Gastroesophageal sphincter (tissue), 4 donors: ENCODE results near the gene UNC5A. TPM values are rescaled to one million over a fixed set of nuclear protein-coding genes. Genes with fewer than 3 reads are reported as not detected.

ENCODE experiments used
- ATAC-seq: fragments of 150-250 bp; one replicate; pipeline ENCODE4 v1.9.1; 2016; ENCODE audit warnings: mild to moderate bottlenecking, moderate library complexity
- H3K27ac ChIP-seq, 4 donors: fragments of 200-600 bp; sonication (generic) in 3 of 4; 1 replicate in 3 of 4; 2 replicates in 1 of 4; pipeline ENCODE4 v1.5.1; 2016 to 2019
- H3K27me3 ChIP-seq: fragments of 200-600 bp; sonication (generic); one replicate; pipeline ENCODE4 v1.5.1; 2019
- H3K36me3 ChIP-seq, 2 donors: fragments of 200-600 bp; sonication (generic); one replicate each; pipeline ENCODE4 v1.5.1; 2019; ENCODE audit warnings: control low read depth in 1 of 2
- H3K4me1 ChIP-seq, 3 donors: fragments of 200-600 bp; sonication (generic); 1 replicate in 2 of 3; 2 replicates in 1 of 3; pipeline ENCODE4 v1.5.1; 2016 to 2019; ENCODE audit warnings: control low read depth in 2 of 3
- H3K4me3 ChIP-seq, 2 donors: fragments of 200-600 bp; sonication (generic); one replicate each; pipeline ENCODE4 v1.5.1; 2019; ENCODE audit warnings: mild to moderate bottlenecking in 1 of 2, moderate library complexity in 1 of 2
- H3K9me3 ChIP-seq, 3 donors: fragments of 200-600 bp; sonication (generic); one replicate each; pipeline ENCODE4 v1.5.1; 2017 to 2019; ENCODE audit warnings: control low read depth in 2 of 3
- EP300 ChIP-seq: sonication (generic); formaldehyde crosslinking; IDR thresholded peaks from one replicate; pipeline ENCODE4 v1.6.1; 2017; ENCODE audit warnings: antibody characterized with exemption, mild to moderate bottlenecking
- POLR2A ChIP-seq, 2 donors: fragments of 450-650 bp; IDR thresholded peaks; one replicate each; pipeline ENCODE4 v1.6.1; 2017; ENCODE audit warnings: antibody characterized with exemption in 2 of 2, mild to moderate bottlenecking in 2 of 2, moderate library complexity in 1 of 2
- POLR2AphosphoS5 ChIP-seq: sonication (generic); formaldehyde crosslinking; IDR thresholded peaks from one replicate; pipeline ENCODE4 v1.6.1; 2017; ENCODE audit warnings: antibody characterized with exemption
- WGBS, 2 donors: methylation state at CpG; one replicate each; pipeline ENCODE4 v1.1.5; 2018; ENCODE audit warnings: low coverage in 1 of 2; 5-methylcytosine and 5-hydroxymethylcytosine counted together
- total RNA-seq, 4 donors: library from RNA; depleted of rRNA; stranded (reverse); fragments of >200 nt; gene quantifications; one replicate each; pipeline ENCODE4 v1.1.0, GENCODE V29; 2016
- TF ChIP-seq, protein P1 (sequence below), 4 experiments: fragments of 200-600 bp in 2 of 4; fragments of 450-650 bp in 2 of 4; sonication (generic) in 1 of 4; IDR thresholded peaks; one replicate each; pipeline ENCODE4 v1.5.1; 2017 to 2019; ENCODE audit warnings: antibody characterized with exemption in 4 of 4, mild to moderate bottlenecking in 2 of 4, moderate library complexity in 2 of 4

The UNC5A gene
- total RNA-seq, 4 donors from 2014 or later, result 0.27 TPM; not detected in 3

- 76 to 84% methylated on average over 6 to 7 of the region's 7 CpGs for WGBS, 2 donors
- H3K4me1 ChIP-seq, result peaks cover 0 to 16% (median 4%) of the 10 kb centered on the region in 3 donors
- no peak for ATAC-seq
- H3K27ac ChIP-seq, result no peak overlapping the region
- H3K9me3 ChIP-seq, result no peaks in the 10 kb centered on the region
- H3K4me3 ChIP-seq, result no peak overlapping the region
- TF ChIP-seq EP300 (no peak), POLR2AphosphoS5 (no peak), POLR2A (IDR thresholded peaks at IDR 0.05) (no peak)
- TF ChIP-seq, protein P1, sequence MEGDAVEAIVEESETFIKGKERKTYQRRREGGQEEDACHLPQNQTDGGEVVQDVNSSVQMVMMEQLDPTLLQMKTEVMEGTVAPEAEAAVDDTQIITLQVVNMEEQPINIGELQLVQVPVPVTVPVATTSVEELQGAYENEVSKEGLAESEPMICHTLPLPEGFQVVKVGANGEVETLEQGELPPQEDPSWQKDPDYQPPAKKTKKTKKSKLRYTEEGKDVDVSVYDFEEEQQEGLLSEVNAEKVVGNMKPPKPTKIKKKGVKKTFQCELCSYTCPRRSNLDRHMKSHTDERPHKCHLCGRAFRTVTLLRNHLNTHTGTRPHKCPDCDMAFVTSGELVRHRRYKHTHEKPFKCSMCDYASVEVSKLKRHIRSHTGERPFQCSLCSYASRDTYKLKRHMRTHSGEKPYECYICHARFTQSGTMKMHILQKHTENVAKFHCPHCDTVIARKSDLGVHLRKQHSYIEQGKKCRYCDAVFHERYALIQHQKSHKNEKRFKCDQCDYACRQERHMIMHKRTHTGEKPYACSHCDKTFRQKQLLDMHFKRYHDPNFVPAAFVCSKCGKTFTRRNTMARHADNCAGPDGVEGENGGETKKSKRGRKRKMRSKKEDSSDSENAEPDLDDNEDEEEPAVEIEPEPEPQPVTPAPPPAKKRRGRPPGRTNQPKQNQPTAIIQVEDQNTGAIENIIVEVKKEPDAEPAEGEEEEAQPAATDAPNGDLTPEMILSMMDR (IDR thresholded peaks at IDR 0.05), result no peak
- peaks cover 85% of the 10 kb centered on the region for H3K27me3 ChIP-seq
- no peaks in the 10 kb centered on the region for H3K36me3 ChIP-seq
These were observed 10.6 kb downstream of the UNC5A start for GRCh38 chr5:176820937-176821336.

DNA sequence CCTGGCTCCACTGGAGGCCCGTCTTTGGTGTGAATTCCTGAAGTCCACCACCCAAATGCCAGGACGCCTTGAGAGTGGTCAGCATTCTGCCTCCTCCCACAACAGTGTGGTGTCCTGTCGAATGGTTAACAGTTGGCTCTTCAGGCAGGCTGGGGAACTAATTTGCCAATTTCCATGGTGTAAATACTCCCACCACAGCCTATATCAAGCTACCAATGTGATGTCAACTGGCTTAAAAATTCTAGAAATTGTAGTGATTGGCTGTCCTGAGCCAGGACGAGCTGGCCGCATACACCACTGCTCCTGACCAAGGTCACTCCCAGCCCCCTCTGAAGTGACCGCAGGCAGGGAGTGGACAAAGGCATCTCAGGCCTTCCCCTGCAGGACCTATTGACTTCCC lies 11.1 kb downstream of the UNC5A start:
- H3K27ac ChIP-seq, result no peak overlapping the region
- peaks cover 80% of the 10 kb centered on the region for H3K27me3 ChIP-seq

GRCh38 chr5:176822041-176822792 lies 11.9 kb downstream of the UNC5A start:
- Histone ChIP-seq H3K36me3 (no peaks in the 10 kb centered on the region), H3K4me3 (no peak overlapping the region), H3K27me3 (peaks cover 72% of the 10 kb centered on the region), H3K27ac (no peak overlapping the region), H3K9me3 (no peaks in the 10 kb centered on the region), H3K4me1 (peaks cover 0 to 12% (median 4%) of the 10 kb centered on the region in 3 donors)
- no peak for ATAC-seq
- TF ChIP-seq, protein P1 (IDR thresholded peaks at IDR 0.05), result no peak
- no peak for TF ChIP-seq EP300
- TF ChIP-seq POLR2A (IDR thresholded peaks at IDR 0.05), result no peak
- TF ChIP-seq POLR2AphosphoS5, result no peak
- 69 to 80% methylated on average over 6 to 7 of the region's 13 CpGs for WGBS, 2 donors

More for the DNA sequence above, 11.1 kb downstream of the UNC5A start:
- Histone ChIP-seq H3K4me3 (no peak overlapping the region), H3K4me1 (peaks cover 0 to 16% (median 4%) of the 10 kb centered on the region in 3 donors), H3K9me3 (no peaks in the 10 kb centered on the region), H3K36me3 (no peaks in the 10 kb centered on the region)
- WGBS, 2 donors, result 84 to 94% methylated on average over 2 to 4 of the region's 6 CpGs
- TF ChIP-seq POLR2A (IDR thresholded peaks at IDR 0.05) (no peak), EP300 (no peak), POLR2AphosphoS5 (no peak)
- TF ChIP-seq, protein P1 (IDR thresholded peaks at IDR 0.05), result no peak
- ATAC-seq, result no peak

DNA sequence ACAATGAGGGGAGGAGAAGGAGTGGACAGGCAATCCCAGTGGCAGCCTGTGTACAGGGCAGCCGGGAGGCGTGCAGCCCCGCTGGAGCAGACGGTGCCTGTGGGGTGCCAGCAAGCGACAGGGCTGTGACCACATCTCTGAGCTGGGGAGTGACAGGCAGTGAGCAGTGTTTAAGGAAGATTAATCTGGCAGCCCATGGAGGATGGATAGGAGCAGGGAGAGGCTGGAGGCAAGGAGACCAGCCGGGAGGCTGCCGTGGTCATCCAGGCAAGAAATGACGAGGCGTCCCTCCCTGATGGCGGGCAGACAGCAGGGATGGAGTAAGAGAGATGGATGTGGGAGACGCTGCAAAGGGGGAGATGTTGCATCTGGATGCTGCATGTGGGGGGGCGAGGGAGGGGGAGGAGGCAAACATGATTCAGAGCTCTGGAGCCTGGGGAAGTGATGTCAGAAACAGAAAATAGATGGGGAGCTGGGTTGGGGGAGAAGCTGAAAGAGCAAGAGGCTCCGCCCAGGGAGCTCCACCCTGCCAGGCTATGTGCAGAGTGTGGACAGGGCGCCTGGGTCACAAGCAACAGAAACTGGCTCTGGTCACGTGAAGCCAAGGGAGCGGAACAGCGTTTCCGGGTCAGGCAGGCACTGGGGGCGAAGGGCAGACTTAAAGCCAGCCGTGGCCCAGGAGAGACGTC lies 12.6 kb downstream of the UNC5A start:
- no peak for ATAC-seq
- Histone ChIP-seq H3K4me1 (peaks cover 0 to 5% (median 3%) of the 10 kb centered on the region in 3 donors), H3K36me3 (no peaks in the 10 kb centered on the region), H3K27ac (no peak overlapping the region), H3K27me3 (peaks cover 66% of the 10 kb centered on the region), H3K4me3 (no peak overlapping the region), H3K9me3 (no peaks in the 10 kb centered on the region)
- TF ChIP-seq EP300, result no peak
- no peak for TF ChIP-seq POLR2AphosphoS5
- TF ChIP-seq POLR2A (IDR thresholded peaks at IDR 0.05), result no peak
- TF ChIP-seq, protein P1 (IDR thresholded peaks at IDR 0.05), result no peak
- 60 to 67% methylated on average over 1 to 15 of the region's 21 CpGs for WGBS, 2 donors
